Heart left ventricle (tissue), 13 donors: ENCODE data around the gene C2CD2L.

ENCODE experiments used
- POLR2A ChIP-seq, 2 donors: fragments of 450-650 bp; IDR thresholded peaks; one replicate each; pipeline ENCODE4 v1.6.1; 2017; ENCODE audit warnings: antibody characterized with exemption in 2 of 2, mild to moderate bottlenecking in 2 of 2, moderate library complexity in 2 of 2
- TF ChIP-seq, protein P1 (sequence below), 12 donors: fragments of 200-600 bp; sonication (generic) in 4 of 12; IDR thresholded peaks; one replicate each; pipeline versions ENCODE4 v1.5.0 to v1.8.0; 2018 to 2022; ENCODE audit warnings: antibody characterized with exemption in 12 of 12, mild to moderate bottlenecking in 5 of 12
- donor health status: ischemic (EF 13 %, LVEDD 7.1; RV severe dilation, severe dysfunction).
- donor health status: DM: no; HTN: yes; CAD: no.
- donor health status: DM: no; HTN: no; CAD: no.
- donor health status: ischemic (EF 25% LVEDD 6.9; RV normal size, moderate dysfunction).
- donor health status: ischemic (EF 25% LVEDD 5.7; RV mildly dilated, moderate dysfunction).
- donor health status: ischemic (EF 35%, LVEDD 5.7; RV mildly dilated, moderate dysfunction).
- donor health status: nonischemic (EF 11% LVEDD 7.7; RV severe dilation, severe dysfunction).
- donor health status: DM: yes; HTN: yes; CAD: no.
- donor health status: PGD.
- donor health status: ischemic (EF 29% LVEDD 5.4; RV normal size, mild dysfunction).
- donor health status: nonischemic (EF 23%, LVEDD 6.1; RV moderate dilation, normal function).

DNA sequence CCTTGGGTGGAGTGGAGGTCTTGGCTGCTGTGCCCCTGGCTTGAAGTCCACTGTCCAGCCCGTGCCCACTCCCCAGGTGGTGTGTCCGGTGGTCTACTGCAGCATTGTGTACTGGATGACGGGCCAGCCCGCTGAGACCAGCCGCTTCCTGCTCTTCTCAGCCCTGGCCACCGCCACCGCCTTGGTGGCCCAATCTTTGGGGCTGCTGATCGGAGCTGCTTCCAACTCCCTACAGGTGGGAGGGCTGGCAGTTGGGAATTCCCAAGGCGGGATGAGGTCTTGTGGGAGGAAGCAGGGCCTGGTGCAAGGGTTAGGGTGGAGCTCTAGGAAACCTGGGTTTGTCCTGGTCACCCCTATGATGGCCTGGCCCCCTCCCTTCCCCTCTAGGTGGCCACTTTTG is 53.0 kb downstream of the C2CD2L start:
- TF ChIP-seq, protein P1, sequence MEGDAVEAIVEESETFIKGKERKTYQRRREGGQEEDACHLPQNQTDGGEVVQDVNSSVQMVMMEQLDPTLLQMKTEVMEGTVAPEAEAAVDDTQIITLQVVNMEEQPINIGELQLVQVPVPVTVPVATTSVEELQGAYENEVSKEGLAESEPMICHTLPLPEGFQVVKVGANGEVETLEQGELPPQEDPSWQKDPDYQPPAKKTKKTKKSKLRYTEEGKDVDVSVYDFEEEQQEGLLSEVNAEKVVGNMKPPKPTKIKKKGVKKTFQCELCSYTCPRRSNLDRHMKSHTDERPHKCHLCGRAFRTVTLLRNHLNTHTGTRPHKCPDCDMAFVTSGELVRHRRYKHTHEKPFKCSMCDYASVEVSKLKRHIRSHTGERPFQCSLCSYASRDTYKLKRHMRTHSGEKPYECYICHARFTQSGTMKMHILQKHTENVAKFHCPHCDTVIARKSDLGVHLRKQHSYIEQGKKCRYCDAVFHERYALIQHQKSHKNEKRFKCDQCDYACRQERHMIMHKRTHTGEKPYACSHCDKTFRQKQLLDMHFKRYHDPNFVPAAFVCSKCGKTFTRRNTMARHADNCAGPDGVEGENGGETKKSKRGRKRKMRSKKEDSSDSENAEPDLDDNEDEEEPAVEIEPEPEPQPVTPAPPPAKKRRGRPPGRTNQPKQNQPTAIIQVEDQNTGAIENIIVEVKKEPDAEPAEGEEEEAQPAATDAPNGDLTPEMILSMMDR (IDR thresholded peaks at IDR 0.05) = no peak
- TF ChIP-seq POLR2A (IDR thresholded peaks at IDR 0.05) = no peak
